Suprapubic skin (tissue), 4 donors: Measurements from ENCODE around the gene PAM16.

ENCODE experiments used
- CTCF ChIP-seq, 2 donors: fragments of 200-600 bp in 1 of 2; fragments of 450-650 bp in 1 of 2; sonication (generic) in 1 of 2; IDR thresholded peaks; one replicate each; pipeline ENCODE4 v1.5.1; 2016 to 2019; ENCODE audit warnings: antibody characterized with exemption in 2 of 2, mild to moderate bottlenecking in 1 of 2, moderate library complexity in 1 of 2
- POLR2A ChIP-seq, 2 donors: fragments of 450-650 bp; IDR thresholded peaks; one replicate each; pipeline ENCODE4 v1.6.1; 2017; ENCODE audit warnings: antibody characterized with exemption in 2 of 2, mild to moderate bottlenecking in 2 of 2, moderate library complexity in 2 of 2
- POLR2AphosphoS5 ChIP-seq, 3 donors: sonication (generic); formaldehyde crosslinking; IDR thresholded peaks; one replicate each; pipeline ENCODE4 v1.6.1; 2017; ENCODE audit warnings: antibody characterized with exemption in 3 of 3

GRCh38 chr16:4354512-4355409, 3.6 kb upstream of the PAM16 start:
- TF ChIP-seq CTCF (IDR thresholded peaks at IDR 0.05) (no peak), POLR2A (IDR thresholded peaks at IDR 0.05) (no peak), POLR2AphosphoS5 (IDR thresholded peaks at IDR 0.05) (no peak)
